Measurements from ENCODE around the gene PTP4A2. TPM values are rescaled to one million over a fixed set of nuclear protein-coding genes. Genes with fewer than 3 reads are reported as not detected.

The PTP4A2 gene
- total and polyA plus RNA-seq, 2 experiments from 2014 or later, result 300 to 354 TPM

GRCh38 chr1:31910933-31911332 is 27.2 kb downstream of the PTP4A2 start:
- Histone ChIP-seq H3K27ac (no peak overlapping the region), H3K4me1 (ENCODE audit: insufficient read depth) (peaks cover 6% of the 10 kb centered on the region), H3K9me3 (ENCODE audit: low read depth) (no peaks in the 10 kb centered on the region), H3K4me2 (no peak overlapping the region), H3K27me3 (no peaks in the 10 kb centered on the region), H3K36me3 (replicated peaks; ENCODE audit: insufficient read depth, low read depth) (no peaks in the 10 kb centered on the region), H2AFZ (no peak overlapping the region), H3K9me2 (replicated peaks; ENCODE audit: insufficient read depth) (no peaks in the 10 kb centered on the region), H4K20me1 (ENCODE audit: insufficient read depth, poor library complexity, severe bottlenecking) (peaks cover 44% of the 10 kb centered on the region), H3K4me3 (no peak overlapping the region), H3K79me2 (peaks cover 75% of the 10 kb centered on the region)
- 47% methylated on average over 2 of the region's 2 CpGs for WGBS (ENCODE audit: low lambda C conversion rate, missing lambda C conversion rate)
- DNase-seq (ENCODE audit: low spot score), result no peak
- TF ChIP-seq EZH2 (IDR thresholded peaks at IDR 0.05; ENCODE audit: borderline replicate concordance), result no peak
- TF ChIP-seq EZH2phosphoT487 (IDR thresholded peaks at IDR 0.05; ENCODE audit: low read depth, severe bottlenecking, unreplicated experiment), result no peak
- no peak for TF ChIP-seq CTCF (IDR thresholded peaks at IDR 0.05; ENCODE audit: poor library complexity)

- Histone ChIP-seq H3K9me3 (ENCODE audit: low read depth) (no peaks in the 10 kb centered on the region), H3K27me3 (no peaks in the 10 kb centered on the region), H4K20me1 (ENCODE audit: insufficient read depth, poor library complexity, severe bottlenecking) (peaks cover 39% of the 10 kb centered on the region), H2AFZ (no peak overlapping the region), H3K9me2 (replicated peaks; ENCODE audit: insufficient read depth) (no peaks in the 10 kb centered on the region), H3K4me3 (no peak overlapping the region), H3K4me1 (ENCODE audit: insufficient read depth) (peaks cover 6% of the 10 kb centered on the region), H3K79me2 (peaks cover 62% of the 10 kb centered on the region), H3K36me3 (replicated peaks; ENCODE audit: insufficient read depth, low read depth) (peaks cover 5% of the 10 kb centered on the region), H3K4me2 (no peak overlapping the region), H3K27ac (no peak overlapping the region)
- 100% methylated on average over 1 of the region's 1 CpG for WGBS (ENCODE audit: low lambda C conversion rate, missing lambda C conversion rate)
- no peak for DNase-seq (ENCODE audit: low spot score)
- no peak for TF ChIP-seq EZH2phosphoT487 (IDR thresholded peaks at IDR 0.05; ENCODE audit: low read depth, severe bottlenecking, unreplicated experiment)
- no peak for TF ChIP-seq EZH2 (IDR thresholded peaks at IDR 0.05; ENCODE audit: borderline replicate concordance)
- TF ChIP-seq CTCF (IDR thresholded peaks at IDR 0.05; ENCODE audit: poor library complexity), result no peak
These were observed 28.5 kb downstream of the PTP4A2 start for GRCh38 chr1:31909691-31910090.

DNA sequence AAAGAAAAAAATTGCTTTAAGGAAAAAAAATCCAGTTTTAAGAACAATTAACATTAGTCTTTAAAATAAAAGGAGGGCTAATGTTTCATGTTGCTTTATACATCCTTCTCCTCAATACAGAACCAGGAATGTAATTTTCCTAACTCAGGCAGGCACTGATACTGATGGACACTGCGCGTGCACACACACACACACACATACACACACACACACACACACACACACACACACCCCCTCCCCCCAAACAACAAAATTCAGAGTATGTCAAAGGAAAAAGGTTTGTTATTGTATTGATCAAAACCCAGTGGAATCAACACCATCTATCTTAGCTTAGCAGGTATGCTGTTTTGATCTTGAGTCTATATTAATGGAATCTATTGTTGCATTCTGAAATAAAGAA is 31.6 kb downstream of the PTP4A2 start:
- H2AFZ ChIP-seq, result no peak overlapping the region
- peaks cover 25% of the 10 kb centered on the region for H4K20me1 ChIP-seq (ENCODE audit: insufficient read depth, poor library complexity, severe bottlenecking)
- 100% methylated on average over 2 of the region's 2 CpGs for WGBS (ENCODE audit: low lambda C conversion rate, missing lambda C conversion rate)
- no peak overlapping the region for H3K4me2 ChIP-seq
- H3K27ac ChIP-seq, result no peak overlapping the region
- H3K36me3 ChIP-seq (replicated peaks; ENCODE audit: insufficient read depth, low read depth), result peaks cover 5% of the 10 kb centered on the region
- H3K79me2 ChIP-seq, result peaks cover 31% of the 10 kb centered on the region
- H3K9me2 ChIP-seq (replicated peaks; ENCODE audit: insufficient read depth), result no peaks in the 10 kb centered on the region
- no peaks in the 10 kb centered on the region for H3K9me3 ChIP-seq (ENCODE audit: low read depth)
- TF ChIP-seq EZH2 (IDR thresholded peaks at IDR 0.05; ENCODE audit: borderline replicate concordance), result no peak
- TF ChIP-seq CTCF (IDR thresholded peaks at IDR 0.05; ENCODE audit: poor library complexity), result no peak
- no peak for TF ChIP-seq EZH2phosphoT487 (IDR thresholded peaks at IDR 0.05; ENCODE audit: low read depth, severe bottlenecking, unreplicated experiment)
- no peak for DNase-seq (ENCODE audit: low spot score)
- no peaks in the 10 kb centered on the region for H3K27me3 ChIP-seq
- no peak overlapping the region for H3K4me3 ChIP-seq
- H3K4me1 ChIP-seq (ENCODE audit: insufficient read depth), result peaks cover 5% of the 10 kb centered on the region

GRCh38 chr1:31905681-31906080 is 32.5 kb downstream of the PTP4A2 start:
- H3K27ac ChIP-seq, result no peak overlapping the region
- H2AFZ ChIP-seq, result no peak overlapping the region
- peaks cover 17% of the 10 kb centered on the region for H4K20me1 ChIP-seq (ENCODE audit: insufficient read depth, poor library complexity, severe bottlenecking)
- H3K79me2 ChIP-seq, result peaks cover 25% of the 10 kb centered on the region
- H3K4me2 ChIP-seq, result no peak overlapping the region
- H3K36me3 ChIP-seq (replicated peaks; ENCODE audit: insufficient read depth, low read depth), result peaks cover 5% of the 10 kb centered on the region
- TF ChIP-seq EZH2 (IDR thresholded peaks at IDR 0.05; ENCODE audit: borderline replicate concordance) (no peak), EZH2phosphoT487 (IDR thresholded peaks at IDR 0.05; ENCODE audit: low read depth, severe bottlenecking, unreplicated experiment) (no peak), CTCF (IDR thresholded peaks at IDR 0.05; ENCODE audit: poor library complexity) (no peak)
- no peaks in the 10 kb centered on the region for H3K27me3 ChIP-seq
- no peak for DNase-seq (ENCODE audit: low spot score)
- H3K9me2 ChIP-seq (replicated peaks; ENCODE audit: insufficient read depth), result no peaks in the 10 kb centered on the region
- H3K4me3 ChIP-seq, result no peak overlapping the region
- WGBS (ENCODE audit: low lambda C conversion rate, missing lambda C conversion rate), result 93% methylated on average over 2 of the region's 2 CpGs
- H3K4me1 ChIP-seq (ENCODE audit: insufficient read depth), result no peaks in the 10 kb centered on the region
- no peaks in the 10 kb centered on the region for H3K9me3 ChIP-seq (ENCODE audit: low read depth)
